Central memory CD8-positive, alpha-beta T cell (primary cell): ENCODE results near the gene PHACTR1.

Source experiments
- ATAC-seq: fragments of 150-1000 bp; cut with Tn5 transposase; replicated peaks from 2 replicates; pipeline ENCODE4 v1.10.0; 2022; ENCODE audit warnings: mild to moderate bottlenecking, moderate FRiP score, moderate number of reproducible peaks; ENCODE audit not compliant: poor library complexity, severe bottlenecking; ENCODE audit errors: extremely low read depth
- DNase-seq, 2 donors: peaks; one replicate each; pipeline ENCODE4 v3.0.0; 2021; ENCODE audit warnings: low spot score in 2 of 2
- H3K27ac Mint-ChIP-seq: one replicate; pipeline ENCODE4 v1.8.0; 2022; ENCODE audit warnings: low read depth, mild to moderate bottlenecking, moderate library complexity, mixed read lengths
- H3K27me3 Mint-ChIP-seq: one replicate; pipeline ENCODE4 v1.8.0; 2022; ENCODE audit warnings: mixed read lengths
- H3K36me3 Mint-ChIP-seq: one replicate; pipeline ENCODE4 v1.8.0; 2022; ENCODE audit warnings: mild to moderate bottlenecking, moderate library complexity, mixed read lengths; ENCODE audit not compliant: insufficient read depth
- H3K4me1 Mint-ChIP-seq: one replicate; pipeline ENCODE4 v1.8.0; 2022; ENCODE audit warnings: mixed read lengths
- H3K4me3 Mint-ChIP-seq: one replicate; pipeline ENCODE4 v1.8.0; 2022; ENCODE audit warnings: mild to moderate bottlenecking, moderate library complexity, mixed read lengths
- H3K9me3 Mint-ChIP-seq: one replicate; pipeline ENCODE4 v1.8.0; 2022; ENCODE audit warnings: mixed read lengths

Gene PHACTR1

DNA sequence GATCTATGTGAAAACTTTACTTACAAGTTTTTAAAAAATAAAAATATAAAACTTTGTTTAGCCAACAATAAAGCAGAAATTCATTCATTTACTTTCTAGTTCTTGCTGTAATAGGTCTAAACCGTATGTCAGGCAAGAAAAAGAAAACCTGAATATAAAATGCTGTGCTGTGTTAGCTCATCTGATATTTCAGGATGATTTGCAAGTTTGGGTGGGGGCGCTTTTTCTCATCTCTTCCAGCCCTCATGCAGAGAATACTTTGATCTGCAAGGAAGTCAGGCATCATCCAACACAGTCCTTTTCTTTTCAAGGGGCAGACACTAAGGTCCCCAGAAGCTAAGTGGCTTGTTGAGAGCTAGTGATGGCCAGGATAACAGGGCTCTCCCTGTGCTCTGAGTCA lies 458.5 kb downstream of the PHACTR1 start:
- Mint-ChIP-seq H3K27me3 (peaks cover 34% of the 10 kb centered on the region), H3K27ac (no peak overlapping the region), H3K36me3 (no peaks in the 10 kb centered on the region), H3K9me3 (no peaks in the 10 kb centered on the region), H3K4me3 (no peak overlapping the region), H3K4me1 (no peaks in the 10 kb centered on the region)
- ATAC-seq: no peak
- no peak for DNase-seq

DNA sequence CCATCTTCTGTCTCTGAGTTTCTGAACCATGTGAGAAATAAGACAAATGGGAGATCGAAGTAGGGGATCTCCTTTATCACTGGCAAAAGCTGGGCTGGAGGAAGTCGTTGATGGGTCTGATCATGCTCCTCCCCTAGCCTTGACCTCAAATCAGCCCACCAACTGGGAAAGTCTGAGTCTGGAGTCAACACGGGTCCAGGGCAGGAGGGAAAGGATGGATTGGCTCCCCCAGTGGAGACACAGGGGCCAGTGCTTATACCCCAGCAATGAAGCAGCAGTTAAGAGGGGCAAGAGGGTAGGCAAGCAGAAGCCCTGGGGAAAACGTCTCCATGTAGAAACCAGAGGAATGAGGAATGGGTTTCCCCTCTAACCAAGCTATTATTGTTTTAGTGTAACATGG lies 459.2 kb downstream of the PHACTR1 start:
- ATAC-seq (no peak), DNase-seq (no peak)
- Mint-ChIP-seq H3K4me3 (no peak overlapping the region), H3K4me1 (no peaks in the 10 kb centered on the region), H3K36me3 (no peaks in the 10 kb centered on the region), H3K9me3 (no peaks in the 10 kb centered on the region), H3K27me3 (peaks cover 31% of the 10 kb centered on the region), H3K27ac (no peak overlapping the region)

DNA sequence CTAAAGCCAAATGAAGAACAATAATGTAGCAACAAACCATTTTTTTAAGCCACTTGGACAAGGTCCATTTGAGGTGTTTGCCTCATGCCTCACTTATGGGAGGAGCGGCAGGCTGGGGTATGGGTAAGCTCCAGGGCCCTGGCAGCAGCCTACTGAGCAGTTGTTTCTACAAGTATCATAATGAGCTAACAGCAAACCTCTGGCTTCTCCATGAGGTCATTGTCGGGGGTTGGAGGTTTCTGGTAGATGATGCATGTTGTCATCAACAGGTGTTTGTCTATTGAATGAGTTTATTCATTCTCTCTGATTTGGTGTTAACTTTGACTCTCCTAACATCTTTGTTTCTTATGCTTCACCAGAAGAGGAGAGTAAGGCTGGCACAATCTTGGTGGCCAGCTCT lies 461.1 kb downstream of the PHACTR1 start:
- Mint-ChIP-seq H3K4me1 (no peaks in the 10 kb centered on the region), H3K36me3 (no peaks in the 10 kb centered on the region), H3K27me3 (peaks cover 22% of the 10 kb centered on the region), H3K4me3 (no peak overlapping the region), H3K9me3 (no peaks in the 10 kb centered on the region), H3K27ac (no peak overlapping the region)
- DNase-seq: no peak
- ATAC-seq: no peak

DNA sequence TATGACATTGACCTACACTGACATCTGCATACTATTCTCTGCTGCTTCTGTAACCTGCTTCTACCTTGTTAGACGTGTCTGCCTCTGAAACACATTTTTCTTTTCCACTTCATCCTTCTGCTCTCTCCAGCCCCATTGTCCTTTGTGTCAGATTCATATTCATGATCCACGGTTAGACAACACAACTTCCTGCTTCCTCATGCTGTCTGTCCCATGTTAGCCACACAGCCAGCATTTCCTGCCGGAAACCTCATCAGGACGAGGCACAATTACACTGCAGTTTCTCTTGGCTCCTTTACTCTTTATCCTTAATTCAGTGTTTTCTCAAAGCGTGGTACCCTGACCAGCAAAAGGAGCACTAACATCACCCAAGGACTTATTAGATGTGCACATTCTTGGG lies 461.5 kb downstream of the PHACTR1 start:
- H3K4me3 Mint-ChIP-seq: no peak overlapping the region
- no peak overlapping the region for H3K27ac Mint-ChIP-seq
- no peak for ATAC-seq

DNA sequence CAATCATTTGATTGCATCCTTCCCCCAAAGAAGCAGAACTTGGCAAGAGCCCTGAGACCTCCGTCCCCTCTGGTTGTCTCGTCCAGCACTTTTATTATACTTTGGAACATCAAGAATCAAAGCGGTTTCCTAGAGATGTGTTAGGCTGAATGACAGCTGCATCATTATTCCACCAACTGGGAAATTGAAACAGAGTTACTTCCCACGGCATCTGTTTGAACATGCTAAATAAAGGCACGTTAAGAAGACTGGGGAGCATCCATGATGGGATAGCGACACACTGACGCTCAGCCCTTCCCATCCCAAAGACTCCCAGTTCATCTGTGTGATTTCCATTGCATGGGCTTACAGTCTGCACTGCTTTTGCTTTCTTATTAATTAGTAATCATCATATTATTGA lies 464.0 kb downstream of the PHACTR1 start:
- DNase-seq (no peak), ATAC-seq (no peak)
- Mint-ChIP-seq H3K27ac (no peak overlapping the region), H3K36me3 (no peaks in the 10 kb centered on the region), H3K4me1 (no peaks in the 10 kb centered on the region), H3K4me3 (no peak overlapping the region), H3K9me3 (no peaks in the 10 kb centered on the region), H3K27me3 (peaks cover 29% of the 10 kb centered on the region)

More for the DNA sequence above, 461.5 kb downstream of the PHACTR1 start:
- Mint-ChIP-seq H3K27me3 (peaks cover 22% of the 10 kb centered on the region), H3K36me3 (no peaks in the 10 kb centered on the region), H3K4me1 (no peaks in the 10 kb centered on the region), H3K9me3 (no peaks in the 10 kb centered on the region)
- DNase-seq: no peak

DNA sequence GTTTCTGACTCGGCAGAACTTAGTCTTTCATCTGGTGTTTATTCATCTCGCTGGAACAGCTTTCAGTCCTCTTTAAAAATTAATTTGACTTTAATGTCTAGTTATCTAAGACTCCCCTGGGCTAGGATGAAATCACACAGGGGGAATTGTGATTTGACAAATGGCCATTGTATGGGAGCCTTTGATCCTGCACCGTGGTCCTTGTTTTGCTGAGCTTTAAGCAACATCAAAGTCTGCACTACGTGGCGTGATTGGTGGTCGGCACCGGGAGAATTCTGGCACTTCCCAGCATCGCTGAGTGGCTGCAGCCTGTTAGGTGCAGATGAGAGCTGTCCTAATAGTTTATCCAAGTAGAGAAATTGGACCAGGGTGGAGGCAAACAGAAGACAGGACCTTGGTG lies 464.8 kb downstream of the PHACTR1 start:
- H3K27me3 Mint-ChIP-seq: peaks cover 29% of the 10 kb centered on the region

DNA sequence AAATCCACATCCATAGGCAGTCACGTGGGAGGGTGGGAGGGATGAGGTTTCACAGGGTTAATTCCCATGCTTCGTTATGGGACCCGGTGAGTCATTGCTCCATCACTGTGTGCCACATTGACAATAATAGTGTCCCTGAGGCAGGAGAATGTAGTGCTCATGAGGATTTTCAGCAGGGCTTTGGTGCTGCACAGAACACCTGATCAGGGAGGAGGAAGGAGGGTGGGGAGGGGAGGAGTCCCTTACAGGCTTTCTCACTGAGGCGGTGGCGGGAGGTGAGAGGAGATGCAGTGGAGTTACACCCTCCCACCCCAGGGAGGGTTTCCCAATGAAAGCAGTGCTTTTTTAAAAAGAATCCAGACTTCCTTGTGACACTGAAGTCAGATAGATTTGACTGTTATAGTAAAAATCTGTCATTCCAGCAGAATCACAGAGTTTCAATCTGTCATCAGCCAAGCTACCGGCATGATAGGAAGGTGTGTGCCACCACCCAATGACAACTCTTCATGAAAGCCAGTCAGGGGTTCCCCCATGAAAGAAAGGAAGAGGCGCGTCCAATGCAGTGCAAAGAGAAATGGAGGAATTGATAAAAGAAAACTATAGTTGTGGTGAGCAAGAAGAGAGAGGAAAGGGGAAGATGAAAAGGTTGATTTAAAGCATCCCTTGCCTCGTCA lies 467.0 kb downstream of the PHACTR1 start:
- ATAC-seq: no peak
- H3K4me1 Mint-ChIP-seq: no peaks in the 10 kb centered on the region
- peaks cover 35% of the 10 kb centered on the region for H3K27me3 Mint-ChIP-seq
- no peaks in the 10 kb centered on the region for H3K9me3 Mint-ChIP-seq
- no peaks in the 10 kb centered on the region for H3K36me3 Mint-ChIP-seq
- no peak overlapping the region for H3K27ac Mint-ChIP-seq
- no peak overlapping the region for H3K4me3 Mint-ChIP-seq
- no peak for DNase-seq

More for the DNA sequence above, 464.8 kb downstream of the PHACTR1 start:
- Mint-ChIP-seq H3K9me3 (no peaks in the 10 kb centered on the region), H3K4me1 (no peaks in the 10 kb centered on the region), H3K36me3 (no peaks in the 10 kb centered on the region), H3K27ac (no peak overlapping the region), H3K4me3 (no peak overlapping the region)
- DNase-seq: no peak
- no peak for ATAC-seq

DNA sequence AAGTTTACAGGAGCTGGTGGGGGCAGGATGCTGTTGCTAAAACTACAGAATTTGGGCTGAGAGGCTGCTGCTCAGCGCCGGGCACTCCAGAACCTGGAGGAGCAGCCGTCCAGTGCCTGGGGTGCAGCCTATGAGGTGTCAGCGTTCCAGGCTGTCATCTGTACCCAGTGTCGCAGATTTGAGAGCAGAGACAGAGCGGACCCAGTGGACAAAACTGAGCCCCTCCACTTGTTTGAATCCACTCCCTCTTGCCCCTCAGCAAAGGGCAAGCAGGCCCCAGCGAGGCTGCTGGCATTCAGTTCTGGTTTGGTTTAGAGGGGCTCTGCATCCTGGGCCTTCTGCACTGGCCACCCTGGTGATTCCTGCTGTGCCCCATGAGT lies 467.5 kb downstream of the PHACTR1 start:
- ATAC-seq (no peak), DNase-seq (no peak)
- Mint-ChIP-seq H3K27me3 (peaks cover 35% of the 10 kb centered on the region), H3K9me3 (no peaks in the 10 kb centered on the region), H3K4me1 (no peaks in the 10 kb centered on the region), H3K27ac (no peak overlapping the region), H3K4me3 (no peak overlapping the region), H3K36me3 (no peaks in the 10 kb centered on the region)

DNA sequence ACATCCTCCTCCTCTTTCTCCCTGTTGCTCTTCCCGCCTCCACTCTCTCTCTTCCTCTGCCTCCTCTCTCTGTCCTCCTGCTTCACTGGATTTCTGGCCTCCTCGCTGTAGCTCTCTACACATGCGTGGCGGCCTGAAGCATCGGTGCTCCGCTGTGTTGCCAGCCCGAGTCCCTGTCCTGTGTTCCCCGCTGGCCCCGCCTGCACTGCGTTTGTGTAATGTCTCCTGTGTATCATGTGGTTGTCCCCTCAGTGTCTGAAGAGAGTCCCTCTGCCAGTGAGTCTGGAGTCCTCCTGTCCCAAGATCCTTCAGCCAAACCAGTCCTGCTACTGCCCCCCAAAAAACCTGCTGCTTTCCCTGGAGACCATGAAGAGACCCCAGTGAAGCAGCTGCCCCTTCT lies 468.0 kb downstream of the PHACTR1 start:
- DNase-seq (no peak), ATAC-seq (no peak)
- H3K9me3 Mint-ChIP-seq: no peaks in the 10 kb centered on the region
- no peaks in the 10 kb centered on the region for H3K36me3 Mint-ChIP-seq
- H3K4me3 Mint-ChIP-seq: no peak overlapping the region
- H3K27ac Mint-ChIP-seq: no peak overlapping the region
- peaks cover 35% of the 10 kb centered on the region for H3K27me3 Mint-ChIP-seq
- no peaks in the 10 kb centered on the region for H3K4me1 Mint-ChIP-seq

DNA sequence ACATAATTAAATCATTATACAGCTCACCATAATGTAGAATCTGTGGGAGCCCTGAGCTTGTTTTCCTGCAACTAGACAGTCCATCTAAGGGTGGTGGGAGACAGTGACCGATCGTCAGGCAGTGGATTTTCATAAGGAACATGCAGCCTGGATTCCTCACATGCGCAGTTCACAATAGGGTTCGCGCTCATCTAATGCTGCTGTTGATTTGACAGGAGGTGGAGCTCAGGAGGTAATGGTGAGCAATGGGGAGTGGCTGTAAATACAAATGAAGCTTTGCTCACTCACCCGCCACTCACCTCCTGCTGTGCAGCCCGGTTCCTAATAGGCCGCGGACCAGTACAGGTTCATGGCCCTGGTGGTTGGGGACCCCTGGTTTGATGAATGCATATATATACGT lies 470.3 kb downstream of the PHACTR1 start:
- no peak for DNase-seq
- no peak overlapping the region for H3K4me3 Mint-ChIP-seq
- no peaks in the 10 kb centered on the region for H3K36me3 Mint-ChIP-seq
- H3K9me3 Mint-ChIP-seq: no peaks in the 10 kb centered on the region
- H3K27ac Mint-ChIP-seq: no peak overlapping the region
- ATAC-seq: no peak
- peaks cover 54% of the 10 kb centered on the region for H3K27me3 Mint-ChIP-seq
- no peaks in the 10 kb centered on the region for H3K4me1 Mint-ChIP-seq

DNA sequence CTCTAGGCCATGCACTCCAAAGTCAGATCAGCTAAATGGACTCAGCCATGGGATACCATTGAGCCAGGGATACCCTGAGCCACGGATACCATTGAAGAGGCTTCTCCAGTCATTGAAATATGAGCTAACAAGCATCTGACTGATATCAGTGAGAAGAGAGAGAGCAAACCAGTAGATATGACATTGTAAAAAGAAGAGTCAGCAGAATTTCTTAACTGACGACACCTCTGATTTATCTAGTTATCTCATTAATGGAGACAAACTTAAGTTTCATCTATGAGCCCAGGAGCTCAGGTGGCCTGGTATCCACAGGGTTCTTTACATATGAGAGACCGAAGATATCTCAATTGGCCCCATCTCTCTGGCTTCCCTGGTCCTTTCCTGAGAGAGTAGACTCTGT lies 471.1 kb downstream of the PHACTR1 start:
- H3K27ac Mint-ChIP-seq: no peak overlapping the region
- H3K4me3 Mint-ChIP-seq: no peak overlapping the region
- H3K27me3 Mint-ChIP-seq: peaks cover 63% of the 10 kb centered on the region
- ATAC-seq (no peak), DNase-seq (no peak)
- H3K36me3 Mint-ChIP-seq: no peaks in the 10 kb centered on the region
- H3K4me1 Mint-ChIP-seq: no peaks in the 10 kb centered on the region
- no peaks in the 10 kb centered on the region for H3K9me3 Mint-ChIP-seq

DNA sequence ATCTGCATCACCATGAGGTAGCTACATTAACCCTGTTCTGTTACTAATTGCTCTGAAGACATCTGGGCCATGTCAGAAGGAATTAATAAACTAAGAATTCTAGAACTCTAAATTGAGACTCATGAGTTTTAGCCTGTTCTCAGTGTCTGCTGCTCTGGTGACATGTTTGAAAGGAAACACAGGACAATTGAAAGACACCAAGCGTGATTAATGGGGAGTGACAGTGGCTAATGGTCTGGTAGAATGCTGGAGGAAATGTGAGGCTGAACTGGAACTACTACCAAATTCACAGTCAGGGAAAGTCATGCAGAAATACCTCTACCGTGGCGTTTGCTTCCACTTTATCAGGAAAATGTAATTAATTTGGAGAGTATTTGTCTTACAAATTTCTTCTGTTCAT lies 471.7 kb downstream of the PHACTR1 start:
- H3K27ac Mint-ChIP-seq: no peak overlapping the region
- no peak for ATAC-seq
- H3K9me3 Mint-ChIP-seq: no peaks in the 10 kb centered on the region
- no peaks in the 10 kb centered on the region for H3K36me3 Mint-ChIP-seq
- DNase-seq: no peak
- peaks cover 68% of the 10 kb centered on the region for H3K27me3 Mint-ChIP-seq
- H3K4me1 Mint-ChIP-seq: no peaks in the 10 kb centered on the region
- H3K4me3 Mint-ChIP-seq: no peak overlapping the region

DNA sequence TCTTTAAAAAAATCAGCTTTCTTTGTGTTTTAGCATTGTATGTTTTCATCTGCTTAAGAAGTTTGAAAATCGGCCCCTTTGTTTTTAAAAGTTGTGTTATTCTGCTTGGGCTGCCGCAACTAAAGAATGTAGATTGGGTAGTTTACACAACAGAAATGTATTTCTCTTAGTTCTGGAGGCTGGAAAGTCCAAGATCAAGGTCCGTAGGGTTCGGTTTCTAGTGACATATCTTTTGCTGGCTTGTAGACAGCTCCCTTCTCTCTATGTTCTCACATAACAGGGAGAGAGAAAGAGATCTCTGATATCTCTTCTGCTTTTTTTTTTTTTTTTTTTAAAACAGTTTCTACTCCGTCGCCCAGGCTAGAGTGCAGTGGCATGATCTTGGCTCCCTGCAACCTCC lies 473.1 kb downstream of the PHACTR1 start:
- Mint-ChIP-seq H3K27ac (no peak overlapping the region), H3K4me1 (no peaks in the 10 kb centered on the region), H3K27me3 (peaks cover 64% of the 10 kb centered on the region), H3K4me3 (no peak overlapping the region), H3K9me3 (no peaks in the 10 kb centered on the region), H3K36me3 (no peaks in the 10 kb centered on the region)
- no peak for ATAC-seq
- no peak for DNase-seq

DNA sequence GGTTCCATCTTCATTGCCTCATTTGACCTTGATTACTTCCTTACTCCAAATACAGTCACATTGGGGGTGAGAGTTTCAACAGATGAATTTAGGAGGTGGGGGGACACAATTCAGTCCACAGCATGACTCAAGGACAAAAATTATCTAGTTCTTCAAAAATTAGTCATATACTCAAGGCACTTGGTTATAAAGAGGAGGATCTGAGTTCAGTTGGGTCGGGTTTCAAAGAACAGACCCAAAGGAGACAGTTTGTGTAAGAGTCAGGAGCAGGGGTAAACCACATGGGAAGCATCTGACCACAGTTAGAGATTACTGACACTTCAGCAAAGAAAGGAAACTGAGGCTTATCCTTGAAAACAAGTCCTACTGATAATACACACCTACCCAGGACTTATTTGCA lies 473.8 kb downstream of the PHACTR1 start:
- Mint-ChIP-seq H3K27ac (no peak overlapping the region), H3K36me3 (no peaks in the 10 kb centered on the region), H3K9me3 (no peaks in the 10 kb centered on the region), H3K27me3 (peaks cover 57% of the 10 kb centered on the region), H3K4me3 (no peak overlapping the region), H3K4me1 (no peaks in the 10 kb centered on the region)
- no peak for DNase-seq
- no peak for ATAC-seq
